GM21737 (cell line): Measurements from ENCODE around the gene MICAL3.
"Not testable (repeated sequence)": the region's sequence is repeated elsewhere in the genome, so short reads cannot be mapped to it uniquely, and the experiment has no call there.

ENCODE experiments used
- ATAC-seq: cut with Tn5 transposase; IDR thresholded peaks from one replicate; pipeline ENCODE4 v1.9.1; 2021; ENCODE audit warnings: mild to moderate bottlenecking, moderate library complexity; ENCODE audit not compliant: unreplicated experiment

The MICAL3 gene, protein sequence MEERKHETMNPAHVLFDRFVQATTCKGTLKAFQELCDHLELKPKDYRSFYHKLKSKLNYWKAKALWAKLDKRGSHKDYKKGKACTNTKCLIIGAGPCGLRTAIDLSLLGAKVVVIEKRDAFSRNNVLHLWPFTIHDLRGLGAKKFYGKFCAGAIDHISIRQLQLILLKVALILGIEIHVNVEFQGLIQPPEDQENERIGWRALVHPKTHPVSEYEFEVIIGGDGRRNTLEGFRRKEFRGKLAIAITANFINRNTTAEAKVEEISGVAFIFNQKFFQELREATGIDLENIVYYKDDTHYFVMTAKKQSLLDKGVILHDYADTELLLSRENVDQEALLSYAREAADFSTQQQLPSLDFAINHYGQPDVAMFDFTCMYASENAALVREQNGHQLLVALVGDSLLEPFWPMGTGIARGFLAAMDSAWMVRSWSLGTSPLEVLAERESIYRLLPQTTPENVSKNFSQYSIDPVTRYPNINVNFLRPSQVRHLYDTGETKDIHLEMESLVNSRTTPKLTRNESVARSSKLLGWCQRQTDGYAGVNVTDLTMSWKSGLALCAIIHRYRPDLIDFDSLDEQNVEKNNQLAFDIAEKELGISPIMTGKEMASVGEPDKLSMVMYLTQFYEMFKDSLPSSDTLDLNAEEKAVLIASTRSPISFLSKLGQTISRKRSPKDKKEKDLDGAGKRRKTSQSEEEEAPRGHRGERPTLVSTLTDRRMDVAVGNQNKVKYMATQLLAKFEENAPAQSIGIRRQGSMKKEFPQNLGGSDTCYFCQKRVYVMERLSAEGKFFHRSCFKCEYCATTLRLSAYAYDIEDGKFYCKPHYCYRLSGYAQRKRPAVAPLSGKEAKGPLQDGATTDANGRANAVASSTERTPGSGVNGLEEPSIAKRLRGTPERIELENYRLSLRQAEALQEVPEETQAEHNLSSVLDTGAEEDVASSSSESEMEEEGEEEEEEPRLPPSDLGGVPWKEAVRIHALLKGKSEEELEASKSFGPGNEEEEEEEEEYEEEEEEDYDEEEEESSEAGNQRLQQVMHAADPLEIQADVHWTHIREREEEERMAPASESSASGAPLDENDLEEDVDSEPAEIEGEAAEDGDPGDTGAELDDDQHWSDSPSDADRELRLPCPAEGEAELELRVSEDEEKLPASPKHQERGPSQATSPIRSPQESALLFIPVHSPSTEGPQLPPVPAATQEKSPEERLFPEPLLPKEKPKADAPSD (N-terminal part only)

GRCh38 chr22:18024276-18024939 lies at the start of gene MICAL3:
Gene MICAL3 (minus strand): TSS chr22:18024561. CDS start chr22:17906812, 117,749 bp downstream.
- ATAC-seq: no peak

DNA sequence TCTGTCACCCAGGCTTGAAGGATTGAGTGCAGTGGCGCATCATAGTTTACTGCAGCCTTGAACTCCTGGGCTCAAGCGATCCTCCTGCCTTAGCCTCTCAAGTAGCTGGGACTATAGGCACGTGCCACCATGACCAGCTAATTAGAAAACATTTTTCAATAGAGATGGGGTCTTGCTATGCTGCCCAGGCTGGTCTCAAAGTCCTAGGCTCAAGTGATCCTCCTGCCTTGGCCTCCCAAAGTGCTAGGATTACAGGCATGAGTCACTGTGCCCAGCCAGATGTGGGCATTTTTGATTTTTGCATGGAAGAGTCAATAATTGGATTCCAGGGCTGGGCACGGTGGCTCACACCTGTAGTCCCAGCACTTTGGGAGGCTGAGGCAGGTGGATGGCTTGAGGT lies 49.6 kb upstream of the MICAL3 start:
- not testable (repeated sequence) for ATAC-seq

- ATAC-seq: no peak
Observed at GRCh38 chr22:18073467-18073866, 49.1 kb upstream of the MICAL3 start.

DNA sequence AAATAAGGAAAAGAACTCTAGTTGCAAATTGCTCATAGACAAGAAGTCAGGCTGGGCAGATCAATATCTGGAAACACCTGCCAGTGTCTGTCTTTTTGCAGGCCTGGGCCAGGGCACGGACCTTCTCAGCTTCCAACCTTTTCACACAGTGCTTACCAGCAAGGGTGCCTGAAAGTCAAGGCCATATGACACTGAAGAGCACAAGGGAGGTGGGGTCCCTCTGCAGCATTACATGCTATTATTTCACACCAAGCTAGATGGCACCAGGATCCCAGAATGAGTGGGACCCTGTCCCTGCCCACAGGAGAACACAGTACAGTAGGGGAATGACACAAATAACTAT lies 47.6 kb upstream of the MICAL3 start:
- no peak for ATAC-seq

DNA sequence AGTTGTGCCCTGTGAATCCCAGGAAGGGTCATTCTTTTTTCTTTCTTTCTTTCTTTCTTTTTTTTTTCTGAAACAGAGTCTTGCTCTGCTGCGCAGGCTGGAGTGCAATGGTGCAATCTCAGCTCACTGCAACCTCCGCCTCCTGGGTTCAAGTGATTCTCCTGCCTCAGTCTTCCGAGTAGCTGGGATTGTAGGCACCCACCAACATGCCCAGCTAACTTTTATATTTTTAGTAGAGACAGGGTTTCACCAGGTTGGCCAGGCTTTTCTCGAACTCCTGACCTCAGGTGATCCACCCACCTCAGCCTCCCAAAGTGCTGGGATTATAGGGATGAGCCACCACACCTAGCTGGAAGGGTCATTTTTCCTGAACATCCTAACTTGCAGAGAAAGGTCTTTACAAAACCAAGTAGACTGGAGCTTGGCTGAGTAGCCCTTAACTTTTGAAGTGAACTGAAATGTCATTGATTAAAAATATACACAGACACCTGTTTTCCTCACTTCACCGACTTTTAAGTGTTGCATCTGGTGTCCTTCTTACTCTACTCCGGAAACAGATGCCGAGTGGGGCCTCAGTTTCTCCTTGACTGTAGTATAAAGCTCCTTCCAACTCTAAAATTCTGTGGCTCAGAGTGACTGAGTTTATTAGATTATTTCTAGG lies 47.1 kb upstream of the MICAL3 start:
- ATAC-seq: not testable (repeated sequence)

DNA sequence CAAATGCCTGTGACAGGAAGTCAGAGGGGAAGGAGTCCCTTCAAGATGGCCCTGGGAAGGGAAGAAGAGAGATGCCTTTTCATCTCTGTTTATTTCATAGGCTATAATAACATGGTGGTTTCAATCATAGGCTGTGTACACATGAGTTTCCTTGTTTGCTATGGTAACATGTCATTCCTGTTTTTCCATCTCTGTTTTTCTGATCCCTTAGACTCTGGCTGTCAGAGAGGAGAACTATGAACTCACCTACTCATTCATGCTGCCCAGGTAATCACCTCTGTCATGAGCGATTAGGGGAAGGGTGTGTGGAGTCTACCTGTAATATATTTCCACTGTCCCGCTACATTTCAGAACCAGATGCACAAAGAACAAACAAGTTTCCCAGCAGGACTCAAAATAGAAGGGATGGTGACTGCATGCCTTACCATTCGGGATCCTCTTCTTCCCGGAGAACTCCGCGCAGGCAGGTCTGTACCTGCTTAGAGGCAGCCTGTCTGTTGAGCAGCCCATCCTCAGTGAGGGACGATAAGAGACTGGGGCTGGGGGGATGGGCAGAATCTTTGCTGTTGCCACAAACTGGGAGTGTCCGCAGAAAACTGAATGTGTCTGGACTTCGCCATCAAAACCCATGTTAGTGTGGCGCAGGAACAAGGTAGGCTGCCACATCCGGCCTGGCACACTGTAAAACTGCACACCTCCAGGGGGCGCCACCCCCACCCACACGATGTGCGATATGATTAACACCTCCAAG lies 46.4 kb upstream of the MICAL3 start:
- ATAC-seq: no peak

- no peak for ATAC-seq
Observed at GRCh38 chr22:18070041-18070440, 45.7 kb upstream of the MICAL3 start.

DNA sequence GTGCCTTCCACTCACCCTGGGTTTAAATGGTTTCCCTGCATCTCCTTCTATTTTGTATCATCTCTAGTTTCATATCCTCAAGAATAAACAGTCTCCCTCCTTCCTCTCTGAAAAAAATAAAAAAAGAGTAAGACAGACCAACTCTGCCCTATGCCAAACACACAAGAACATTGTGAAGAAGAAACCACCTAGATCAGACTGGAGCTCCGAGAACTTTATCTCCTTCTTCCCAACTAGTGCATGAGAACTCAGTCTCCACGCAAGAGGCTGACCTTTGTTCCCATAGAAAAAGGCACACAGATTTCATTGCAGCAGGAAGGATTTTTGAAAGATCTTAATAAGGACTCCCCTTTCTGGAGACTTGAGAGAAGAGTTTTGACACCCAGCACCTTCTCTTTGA lies 44.7 kb upstream of the MICAL3 start:
- ATAC-seq: no peak

- ATAC-seq: no peak
Observed at GRCh38 chr22:18068381-18068988, 44.1 kb upstream of the MICAL3 start.

DNA sequence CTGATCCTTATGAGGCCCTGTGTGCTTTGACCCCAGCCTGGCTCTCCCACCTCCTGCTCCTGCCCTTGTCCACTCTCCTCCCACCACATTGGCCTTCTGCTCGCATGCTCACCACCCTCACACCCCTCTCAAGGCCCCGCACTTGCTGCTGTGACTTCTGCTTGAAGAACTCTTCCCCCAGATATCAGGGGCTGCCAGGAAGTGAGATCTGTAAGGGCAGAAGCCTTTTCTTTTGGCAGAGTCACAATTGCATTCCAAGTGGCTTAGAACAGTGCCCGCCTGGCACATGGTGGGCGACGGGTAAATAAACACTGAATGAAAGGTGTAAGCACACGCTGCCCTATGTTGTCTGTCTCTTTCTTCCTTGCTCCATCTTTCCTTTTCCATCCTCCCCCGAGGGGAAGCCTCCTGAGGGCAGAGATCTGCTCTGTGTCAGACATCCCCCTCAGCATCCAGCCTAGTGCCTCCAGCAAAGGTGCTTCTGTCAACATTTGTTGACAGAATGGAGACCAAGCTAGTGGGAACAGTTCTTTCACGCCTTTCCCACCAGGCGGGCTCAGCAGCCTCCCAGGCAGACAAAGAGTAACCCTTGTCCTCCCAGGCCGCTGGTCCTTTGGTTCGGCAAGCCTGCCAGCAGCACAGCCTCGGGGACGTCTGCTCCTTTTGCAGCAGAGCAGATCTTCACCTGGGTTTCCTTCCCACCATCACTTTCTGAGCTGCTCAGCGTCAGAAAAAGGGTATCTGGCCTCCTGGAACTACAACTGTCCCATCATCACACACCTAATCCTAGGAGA lies 43.4 kb upstream of the MICAL3 start:
- ATAC-seq: no peak

DNA sequence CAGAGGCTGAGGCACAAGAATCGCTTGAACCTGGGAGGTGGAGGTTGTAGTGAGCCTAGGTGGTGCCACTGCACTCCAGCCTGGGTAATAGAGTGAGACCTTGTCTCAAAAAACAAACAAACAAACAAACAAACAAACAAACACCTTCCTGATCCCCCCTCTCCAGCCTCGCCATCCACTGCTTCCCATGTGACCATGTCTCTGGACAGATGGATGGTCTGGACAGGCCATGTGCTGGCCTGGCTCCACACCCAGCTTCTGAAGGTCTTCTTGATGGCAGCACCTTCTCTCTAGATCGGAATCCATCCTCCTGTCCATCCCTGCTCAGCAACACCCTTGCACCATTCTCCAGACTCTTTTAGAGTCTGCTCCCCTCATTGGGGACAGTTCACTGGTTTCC lies 42.8 kb upstream of the MICAL3 start:
- ATAC-seq: no peak

GRCh38 chr22:18066181-18066859 lies 42.0 kb upstream of the MICAL3 start:
- no peak for ATAC-seq

GRCh38 chr22:18065256-18065655 lies 40.9 kb upstream of the MICAL3 start:
- no peak for ATAC-seq

- no peak for ATAC-seq
Observed at GRCh38 chr22:18064636-18065035, 40.3 kb upstream of the MICAL3 start.

- ATAC-seq: not testable (repeated sequence)
Observed at GRCh38 chr22:18063715-18064114, 39.4 kb upstream of the MICAL3 start.

DNA sequence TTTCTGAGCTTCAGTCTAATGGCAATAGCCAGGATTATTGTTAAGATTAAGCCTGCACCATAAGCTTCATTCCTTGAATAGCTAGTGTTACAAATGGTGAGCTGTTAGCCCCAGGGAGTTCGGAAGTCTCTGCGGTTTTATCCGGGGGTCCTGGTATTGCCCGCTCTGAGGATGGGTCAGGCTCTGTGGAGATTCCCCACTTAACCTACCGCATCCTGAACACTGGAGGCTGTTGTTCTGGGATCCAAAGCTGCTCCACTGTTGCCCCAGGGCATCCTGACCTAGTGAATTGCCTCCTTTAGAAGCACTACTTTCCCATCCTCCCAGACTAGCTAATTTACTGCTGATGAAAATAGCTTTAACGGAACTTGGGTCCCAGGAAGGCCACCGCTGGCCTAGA lies 38.9 kb upstream of the MICAL3 start:
- no peak for ATAC-seq

DNA sequence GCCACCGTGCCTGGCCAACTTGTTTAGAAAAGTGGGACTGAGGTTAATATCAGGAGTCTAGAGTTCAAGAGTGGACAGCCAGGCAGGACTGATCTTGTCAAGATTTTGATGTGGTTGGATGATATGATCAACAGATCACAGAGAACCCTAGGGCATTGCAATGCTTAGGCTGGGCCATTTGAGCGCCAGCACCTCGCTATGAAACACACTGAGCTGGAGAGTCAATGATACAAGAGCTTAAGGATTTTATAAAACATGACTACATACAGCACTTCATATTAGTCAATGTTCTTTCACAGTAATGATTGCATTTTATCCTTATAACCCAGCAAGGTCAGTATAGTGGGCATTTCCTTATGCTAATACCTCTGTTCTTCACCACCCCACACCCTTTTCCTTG lies 38.1 kb upstream of the MICAL3 start:
- no peak for ATAC-seq
